ENCODE data around the gene GCGR. TPM values are rescaled to one million over a fixed set of nuclear protein-coding genes. Genes with fewer than 3 reads are reported as not detected.
A peak's percentile ranks its signal among the peaks of the same experiment; 100 is the strongest.

The GCGR gene
- total RNA-seq, 4 donors from 2014 or later: not detected

DNA sequence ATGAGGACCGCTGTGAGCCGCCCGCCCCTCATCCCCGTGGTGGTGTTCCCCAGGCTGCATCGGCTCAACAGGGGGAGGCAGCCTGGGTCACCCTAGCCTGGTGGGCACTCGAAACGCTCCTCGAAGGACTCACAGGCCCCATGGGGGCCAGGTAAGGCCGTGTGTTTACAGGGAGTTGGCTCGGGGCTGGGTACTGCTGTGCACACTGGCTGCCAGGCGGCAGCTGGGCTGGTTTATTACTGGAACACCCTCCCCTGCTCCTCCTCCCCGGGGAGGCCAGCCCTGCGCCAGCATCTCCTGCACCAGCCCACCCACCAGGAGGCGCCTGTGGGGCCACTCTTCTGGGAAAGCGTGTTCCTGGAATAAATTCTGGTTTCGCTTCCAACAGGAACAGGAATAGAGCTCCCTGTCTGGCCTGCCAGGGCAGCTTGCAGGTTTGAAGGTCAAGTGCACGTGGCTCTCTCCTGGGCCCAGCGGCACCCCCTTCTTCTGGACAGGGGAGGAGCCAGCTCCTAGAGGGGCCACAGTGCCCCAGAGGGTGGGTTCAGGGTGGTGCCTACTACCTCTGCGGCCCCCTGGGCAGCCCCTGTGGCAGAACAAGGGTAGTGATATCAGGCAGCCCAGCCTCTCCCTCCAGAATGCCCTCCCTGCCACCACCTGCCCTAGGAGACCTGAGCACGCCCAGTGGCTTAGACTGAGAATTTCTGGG lies 17.8 kb downstream of the GCGR start:
- H3K27ac ChIP-seq: no peak overlapping the region

DNA sequence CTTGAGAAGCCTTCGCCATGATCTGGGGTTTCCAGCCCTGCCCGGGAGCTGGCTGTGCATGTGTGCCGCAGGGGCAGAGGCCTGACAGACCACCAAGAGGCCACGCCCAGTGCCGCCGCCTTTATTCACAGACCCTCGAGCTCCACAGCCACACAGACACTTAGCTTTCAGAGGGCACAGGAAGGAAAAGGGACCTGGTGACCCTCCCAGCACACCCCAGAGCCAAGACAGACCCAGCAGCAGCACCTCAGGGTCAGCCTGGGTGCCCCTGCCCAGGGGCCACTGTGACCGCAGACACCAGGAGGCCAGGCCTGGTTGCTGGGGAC lies 18.3 kb downstream of the GCGR start:
- TF ChIP-seq, protein P1, sequence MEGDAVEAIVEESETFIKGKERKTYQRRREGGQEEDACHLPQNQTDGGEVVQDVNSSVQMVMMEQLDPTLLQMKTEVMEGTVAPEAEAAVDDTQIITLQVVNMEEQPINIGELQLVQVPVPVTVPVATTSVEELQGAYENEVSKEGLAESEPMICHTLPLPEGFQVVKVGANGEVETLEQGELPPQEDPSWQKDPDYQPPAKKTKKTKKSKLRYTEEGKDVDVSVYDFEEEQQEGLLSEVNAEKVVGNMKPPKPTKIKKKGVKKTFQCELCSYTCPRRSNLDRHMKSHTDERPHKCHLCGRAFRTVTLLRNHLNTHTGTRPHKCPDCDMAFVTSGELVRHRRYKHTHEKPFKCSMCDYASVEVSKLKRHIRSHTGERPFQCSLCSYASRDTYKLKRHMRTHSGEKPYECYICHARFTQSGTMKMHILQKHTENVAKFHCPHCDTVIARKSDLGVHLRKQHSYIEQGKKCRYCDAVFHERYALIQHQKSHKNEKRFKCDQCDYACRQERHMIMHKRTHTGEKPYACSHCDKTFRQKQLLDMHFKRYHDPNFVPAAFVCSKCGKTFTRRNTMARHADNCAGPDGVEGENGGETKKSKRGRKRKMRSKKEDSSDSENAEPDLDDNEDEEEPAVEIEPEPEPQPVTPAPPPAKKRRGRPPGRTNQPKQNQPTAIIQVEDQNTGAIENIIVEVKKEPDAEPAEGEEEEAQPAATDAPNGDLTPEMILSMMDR (IDR thresholded peaks at IDR 0.05): no peak
- no peak for TF ChIP-seq POLR2A (IDR thresholded peaks at IDR 0.05)
- intact Hi-C loops (cut with DNase I; ENCODE audit: low total_unique reads): no loop called here
- H3K4me3 ChIP-seq: no peak overlapping the region
- no peak for DNase-seq
- no peaks in the 10 kb centered on the region for H3K4me1 ChIP-seq
- H3K36me3 ChIP-seq: no peaks in the 10 kb centered on the region
- no peaks in the 10 kb centered on the region for H3K9me3 ChIP-seq
- no peaks in the 10 kb centered on the region for H3K27me3 ChIP-seq
- H3K27ac ChIP-seq: no peak overlapping the region

More for the DNA sequence above, 17.8 kb downstream of the GCGR start:
- Histone ChIP-seq H3K4me1 (no peaks in the 10 kb centered on the region), H3K36me3 (no peaks in the 10 kb centered on the region), H3K9me3 (no peaks in the 10 kb centered on the region), H3K4me3 (no peak overlapping the region), H3K27me3 (no peaks in the 10 kb centered on the region)
- intact Hi-C loops (cut with DNase I; ENCODE audit: low total_unique reads): no loop called here
- DNase-seq: peak; percentile 55 to 58
- TF ChIP-seq, protein P1 (IDR thresholded peaks at IDR 0.05): peak; percentile 8 to 61 (median 34)
- no peak for TF ChIP-seq POLR2A (IDR thresholded peaks at IDR 0.05)

DNA sequence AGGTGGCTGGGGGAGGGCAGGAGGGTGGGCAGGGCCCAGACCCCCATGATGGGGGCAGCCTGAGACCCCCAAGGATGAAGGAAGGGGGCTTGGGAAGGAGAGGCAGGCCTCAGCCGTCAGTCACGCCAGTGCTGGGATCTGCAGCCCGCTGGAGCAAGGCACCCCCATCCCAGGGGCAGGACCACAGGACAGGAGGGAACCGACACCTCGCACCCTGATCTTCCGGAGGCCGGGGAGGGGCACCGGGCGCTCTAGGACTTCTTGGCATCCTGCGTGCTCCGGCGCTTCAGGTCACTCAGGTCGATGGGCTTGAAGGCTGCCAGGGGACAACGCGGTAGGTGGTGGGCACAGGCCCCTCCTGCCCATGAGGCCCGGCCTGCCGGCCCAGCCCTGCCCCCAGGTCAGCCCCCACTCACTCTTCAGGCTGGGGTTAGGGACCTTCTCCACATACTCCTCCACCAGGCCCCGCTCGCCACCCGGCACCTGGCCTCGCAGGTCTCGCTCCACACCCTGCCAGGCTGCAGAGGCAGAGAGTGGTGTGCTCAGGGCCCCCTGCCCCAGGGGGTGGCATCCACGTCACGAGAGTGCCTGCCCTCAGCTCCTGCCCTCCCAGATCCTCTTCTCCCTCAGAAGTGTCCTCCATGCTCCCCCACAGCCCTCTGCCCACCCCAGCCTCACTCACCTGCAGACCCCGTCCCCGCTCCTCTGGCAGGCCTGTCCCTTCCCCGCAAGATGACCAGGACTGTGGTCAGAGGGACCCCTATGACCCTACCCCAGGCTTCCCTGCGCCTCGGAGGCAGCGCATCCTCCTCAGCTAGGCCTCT lies 19.3 kb downstream of the GCGR start:
- no peak overlapping the region for H3K27ac ChIP-seq
- no peaks in the 10 kb centered on the region for H3K27me3 ChIP-seq
- TF ChIP-seq, protein P1 (IDR thresholded peaks at IDR 0.05): no peak
- no peak for TF ChIP-seq POLR2A (IDR thresholded peaks at IDR 0.05)
- H3K4me1 ChIP-seq: no peaks in the 10 kb centered on the region
- H3K9me3 ChIP-seq: no peaks in the 10 kb centered on the region
- H3K36me3 ChIP-seq: no peaks in the 10 kb centered on the region
- no peak overlapping the region for H3K4me3 ChIP-seq
- intact Hi-C loops (cut with DNase I; ENCODE audit: low total_unique reads): no loop called here
- DNase-seq: no peak

DNA sequence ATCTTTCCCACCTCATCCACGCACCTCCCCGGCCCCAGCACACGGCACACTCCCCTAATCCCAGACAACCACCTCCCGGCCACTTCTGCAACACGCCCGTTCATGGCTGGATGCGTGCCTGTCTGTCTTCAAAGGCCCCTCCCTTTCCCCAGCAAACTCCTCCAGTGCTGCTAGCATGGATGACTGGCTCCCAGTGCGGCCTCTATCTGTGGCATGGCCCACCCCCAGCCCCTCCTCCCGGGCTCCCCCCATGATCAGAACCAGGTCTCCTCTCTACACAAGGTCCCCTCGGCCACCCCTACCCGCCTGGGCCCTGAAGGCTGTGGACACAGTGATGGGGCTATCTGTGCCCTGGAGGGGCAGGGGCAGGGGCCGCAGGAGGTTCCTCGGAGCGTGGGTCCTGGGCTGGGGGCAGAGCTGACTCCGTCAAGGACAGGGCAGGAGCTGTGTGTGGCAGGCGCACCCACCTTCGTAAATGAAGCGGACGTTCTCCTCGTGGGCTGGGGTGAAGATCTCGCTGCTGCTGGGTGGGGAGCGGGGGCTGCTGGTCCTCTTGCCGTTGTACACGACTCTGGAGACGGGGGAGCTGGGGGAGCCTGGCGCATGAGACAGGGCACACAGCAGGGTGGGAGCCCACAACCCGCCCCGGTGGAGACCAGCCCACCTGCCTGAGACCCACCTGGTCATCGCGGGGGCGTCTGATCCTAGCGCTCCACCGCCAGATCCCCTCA lies 20.0 kb downstream of the GCGR start:
- Histone ChIP-seq H3K27me3 (no peaks in the 10 kb centered on the region), H3K27ac (no peak overlapping the region), H3K9me3 (no peaks in the 10 kb centered on the region), H3K36me3 (no peaks in the 10 kb centered on the region), H3K4me1 (no peaks in the 10 kb centered on the region), H3K4me3 (no peak overlapping the region)
- TF ChIP-seq, protein P1 (IDR thresholded peaks at IDR 0.05): no peak
- no peak for TF ChIP-seq POLR2A (IDR thresholded peaks at IDR 0.05)
- intact Hi-C loops (cut with DNase I; ENCODE audit: low total_unique reads): no loop called here
- DNase-seq: no peak

DNA sequence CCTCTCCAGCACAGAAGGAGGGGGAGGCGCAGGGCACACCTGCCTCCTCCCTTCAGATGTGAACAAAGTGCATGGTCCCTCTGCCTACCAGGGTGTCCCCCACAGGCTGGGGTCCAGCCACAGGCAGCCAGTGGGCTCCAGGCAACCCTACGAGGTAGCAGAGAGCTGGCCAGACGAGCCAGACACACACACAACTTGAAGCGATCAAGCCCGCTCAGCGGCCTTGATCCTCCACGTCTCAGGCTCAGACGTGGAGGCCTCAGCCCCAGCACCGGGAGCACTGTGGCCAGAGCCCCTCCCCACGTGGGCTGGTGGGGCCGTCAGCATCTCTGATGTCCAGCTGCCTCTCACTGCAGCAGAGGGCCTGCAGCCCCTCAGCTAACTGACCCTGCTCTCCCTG lies 20.6 kb downstream of the GCGR start:
- TF ChIP-seq POLR2A (IDR thresholded peaks at IDR 0.05): no peak
- TF ChIP-seq, protein P1 (IDR thresholded peaks at IDR 0.05): no peak
- H3K27me3 ChIP-seq: no peaks in the 10 kb centered on the region
- H3K4me1 ChIP-seq: no peaks in the 10 kb centered on the region
- no peak overlapping the region for H3K27ac ChIP-seq
- no peaks in the 10 kb centered on the region for H3K36me3 ChIP-seq
- H3K9me3 ChIP-seq: no peaks in the 10 kb centered on the region
- no peak overlapping the region for H3K4me3 ChIP-seq
- no peak for DNase-seq
- intact Hi-C loops (cut with DNase I; ENCODE audit: low total_unique reads): no loop called here

Measured in uterus (tissue), 4 donors.